Colon (tissue), 2 donors: ENCODE results near the gene RFTN1.

Experiments
- FAIRE-seq: peaks from 2 replicates; lab custom pipeline; 2012; peaks lifted over from hg19 to GRCh38; lab: Jason Lieb, UNC
- donor health status: control.
- donor health status: control.

Gene RFTN1

DNA sequence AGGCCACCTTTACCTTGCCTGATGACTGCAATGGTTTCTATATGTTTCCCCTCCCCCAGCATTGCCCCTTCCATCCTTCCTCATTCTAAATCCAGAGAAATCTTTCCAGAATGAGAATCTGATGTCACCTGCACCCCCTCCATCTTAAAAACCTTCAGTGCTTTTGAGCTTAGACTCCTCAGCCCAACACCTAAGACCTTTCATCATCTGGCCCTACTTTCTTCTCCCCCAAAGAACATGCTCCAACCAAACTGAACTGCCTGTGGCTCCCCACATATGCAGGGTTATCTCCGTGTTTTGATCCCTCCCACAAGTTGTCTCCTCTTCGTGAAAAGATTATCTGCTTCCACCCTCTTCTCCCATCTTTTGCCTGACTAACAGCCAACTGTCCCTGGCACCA, 27.3 kb downstream of the RFTN1 start:
- no peak for FAIRE-seq

GRCh38 chr3:16485395-16485992, 28.0 kb downstream of the RFTN1 start:
- no peak for FAIRE-seq

- no peak for FAIRE-seq
Measured at GRCh38 chr3:16484984-16485383, 28.5 kb downstream of the RFTN1 start.

DNA sequence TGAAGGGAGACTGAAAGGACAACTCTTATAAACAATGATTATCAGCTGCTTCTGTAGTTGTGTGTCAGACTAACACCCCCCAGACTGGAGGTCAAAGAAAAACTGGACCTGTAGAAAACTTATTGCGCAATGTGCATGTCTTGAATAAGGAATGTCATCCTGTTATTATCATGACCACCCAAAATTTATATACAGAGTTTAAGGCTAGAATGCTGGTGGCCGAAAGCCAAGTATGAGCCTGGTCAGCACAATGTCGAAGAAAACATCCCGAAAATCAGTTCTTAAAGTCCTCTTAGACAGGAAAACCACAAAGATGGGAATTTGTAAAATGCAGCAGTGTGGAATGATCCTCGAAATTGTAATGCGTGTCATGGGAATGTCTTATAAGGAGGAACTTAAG, 29.3 kb downstream of the RFTN1 start:
- FAIRE-seq: no peak

DNA sequence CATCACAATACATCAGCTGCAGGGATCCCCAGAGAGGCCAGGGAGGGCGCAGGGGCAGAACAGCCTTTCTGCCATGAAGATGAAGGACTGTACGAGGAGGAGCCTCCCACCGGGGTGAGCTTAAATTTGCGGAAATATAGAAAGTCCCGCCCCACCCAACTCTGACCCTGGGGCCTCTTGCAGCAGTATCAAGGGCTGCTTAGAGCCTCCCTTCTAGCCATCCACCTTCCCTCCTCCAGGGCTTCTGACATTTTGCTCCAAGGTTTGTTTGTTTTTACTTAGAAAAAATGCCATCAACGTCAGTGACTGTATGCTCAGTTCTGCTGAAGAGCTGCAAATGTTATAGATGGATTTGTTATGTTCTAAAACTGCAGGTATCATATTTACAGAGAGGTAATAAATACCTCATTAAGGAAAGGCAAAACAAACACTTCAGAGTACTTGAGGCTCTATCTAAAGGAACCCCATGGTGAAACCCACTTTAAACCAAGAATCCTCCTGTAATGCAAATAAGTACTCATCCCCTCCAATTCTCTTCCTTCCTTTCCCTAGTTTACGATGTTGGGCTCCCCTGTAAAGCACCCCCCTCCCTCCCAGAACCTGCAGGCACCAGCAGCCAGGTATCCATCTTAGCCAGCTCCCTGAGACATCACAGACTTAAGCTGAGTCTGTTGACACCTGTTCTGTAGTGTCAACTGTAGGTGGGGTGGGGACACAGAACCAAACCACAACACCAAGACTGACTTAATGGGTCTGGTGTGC, 30.5 kb downstream of the RFTN1 start:
- FAIRE-seq: no peak

GRCh38 chr3:16482194-16482769, 31.2 kb downstream of the RFTN1 start:
- FAIRE-seq: no peak

DNA sequence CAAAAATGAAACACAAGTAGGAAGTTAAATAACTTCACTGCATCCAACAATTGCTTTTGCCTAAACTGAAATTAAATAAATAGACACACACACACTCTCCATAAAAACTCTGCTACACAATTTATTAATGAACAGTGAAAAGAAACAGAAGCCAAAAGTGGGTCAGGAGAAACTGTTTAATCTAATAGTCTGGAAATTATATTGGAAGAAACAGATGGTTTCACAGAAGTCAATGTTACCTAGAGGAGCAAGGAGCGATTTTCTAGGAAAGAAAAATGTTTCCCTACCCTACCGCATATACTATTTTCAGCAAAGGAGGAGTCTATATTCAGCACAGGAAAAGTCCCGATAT, 32.0 kb downstream of the RFTN1 start:
- FAIRE-seq: no peak

GRCh38 chr3:16480861-16481545, 32.5 kb downstream of the RFTN1 start:
- no peak for FAIRE-seq

DNA sequence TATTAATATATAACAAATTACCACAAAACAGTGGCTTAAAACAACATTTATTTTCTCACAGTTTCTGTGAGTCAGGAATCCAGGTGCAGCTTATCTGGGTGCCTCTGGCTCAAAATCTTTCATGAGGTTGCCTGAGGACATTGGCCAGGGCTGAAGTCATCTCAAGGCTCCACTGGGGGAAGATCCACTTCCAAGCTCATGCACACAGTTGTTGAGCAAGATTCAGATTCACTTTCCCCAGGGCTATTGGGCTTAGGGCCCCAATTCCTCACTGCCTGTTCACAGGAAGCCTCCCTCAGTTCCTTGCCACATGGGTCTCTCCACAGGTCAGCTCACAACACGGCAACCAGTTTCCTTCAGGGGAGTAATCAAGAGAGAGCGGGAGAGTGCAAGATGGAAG, 35.0 kb downstream of the RFTN1 start:
- no peak for FAIRE-seq

- FAIRE-seq: no peak
Measured at GRCh38 chr3:16477521-16477920, 36.0 kb downstream of the RFTN1 start.

DNA sequence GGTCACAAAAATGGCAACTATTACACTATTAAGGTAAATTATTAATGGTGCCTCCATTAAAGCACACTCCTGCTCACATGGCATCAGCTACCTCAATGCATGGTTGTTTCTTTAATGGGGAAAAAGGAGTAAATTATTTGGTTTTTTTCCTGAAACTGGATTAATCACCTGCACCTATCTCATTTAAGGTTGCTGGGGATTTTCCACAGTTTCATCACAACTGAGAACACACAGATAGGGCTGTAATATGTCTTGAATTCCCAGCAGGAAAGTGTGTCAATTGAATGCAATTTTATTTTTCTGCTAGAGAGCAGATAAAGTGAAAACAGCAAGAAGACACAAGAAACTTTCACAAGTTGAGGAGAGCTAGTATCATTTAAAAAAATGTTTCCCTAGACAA, 36.4 kb downstream of the RFTN1 start:
- no peak for FAIRE-seq

- no peak for FAIRE-seq
Measured at GRCh38 chr3:16476636-16477035, 36.9 kb downstream of the RFTN1 start.

GRCh38 chr3:16475766-16476165, 37.7 kb downstream of the RFTN1 start:
- FAIRE-seq: no peak

- no peak for FAIRE-seq
Measured at GRCh38 chr3:16474920-16475319, 38.6 kb downstream of the RFTN1 start.

- no peak for FAIRE-seq
Measured at GRCh38 chr3:16474216-16474615, 39.3 kb downstream of the RFTN1 start.

DNA sequence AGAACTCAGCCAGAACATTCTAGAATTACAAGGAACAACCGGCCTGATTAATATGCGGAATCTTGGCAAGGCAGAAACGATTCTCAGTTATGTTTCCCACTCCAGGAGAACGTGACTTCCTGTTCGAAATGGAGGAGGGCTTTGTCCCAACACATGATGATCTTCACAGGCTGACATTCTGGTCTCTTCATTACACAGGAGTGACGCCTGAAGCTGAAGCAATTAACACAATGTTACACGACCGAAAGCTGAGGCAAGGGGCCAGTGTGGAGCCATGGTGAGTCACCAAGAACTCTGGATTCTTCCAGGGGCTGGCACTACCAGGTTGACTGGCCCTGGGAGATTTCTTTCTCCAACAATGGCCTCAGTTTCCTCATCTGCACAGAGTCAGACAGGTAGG, 40.9 kb downstream of the RFTN1 start:
- no peak for FAIRE-seq

DNA sequence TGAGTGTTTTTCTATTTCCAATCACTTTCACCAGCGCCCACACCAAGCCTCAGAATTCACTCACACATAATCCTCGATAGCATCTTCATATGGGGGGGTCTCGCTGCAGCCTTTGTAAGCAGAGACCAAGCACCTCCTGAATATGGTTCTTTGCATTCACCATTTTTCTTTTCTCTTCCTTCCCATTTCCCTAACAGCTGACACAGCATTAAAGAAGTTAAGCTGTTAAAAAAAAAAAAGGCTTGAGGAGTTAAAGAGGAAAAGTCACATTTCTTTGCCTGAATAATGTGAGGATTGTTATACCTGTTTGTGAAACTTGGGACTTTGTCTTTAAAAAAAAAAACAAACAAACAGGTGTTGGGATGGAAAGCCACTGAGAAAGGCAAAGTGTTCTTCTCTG, 41.6 kb downstream of the RFTN1 start:
- no peak for FAIRE-seq

DNA sequence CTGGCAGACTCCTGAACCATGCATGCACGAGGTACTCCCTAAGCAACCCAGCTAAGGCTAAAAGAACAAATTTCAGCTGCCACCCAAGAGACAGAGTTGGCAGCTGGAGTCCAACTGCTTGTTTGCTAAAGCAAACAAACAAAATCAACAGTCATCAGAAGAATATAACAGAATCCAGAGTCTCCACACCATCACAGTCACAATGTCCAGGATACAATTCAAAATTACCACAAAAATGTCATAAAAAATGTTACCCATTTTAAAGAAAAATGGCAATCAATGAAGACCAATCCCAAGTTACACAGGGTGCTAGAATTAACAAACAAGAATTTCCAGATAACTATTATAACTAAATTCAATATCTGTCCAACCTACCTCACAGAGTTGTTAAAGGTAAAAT, 42.9 kb downstream of the RFTN1 start:
- no peak for FAIRE-seq

DNA sequence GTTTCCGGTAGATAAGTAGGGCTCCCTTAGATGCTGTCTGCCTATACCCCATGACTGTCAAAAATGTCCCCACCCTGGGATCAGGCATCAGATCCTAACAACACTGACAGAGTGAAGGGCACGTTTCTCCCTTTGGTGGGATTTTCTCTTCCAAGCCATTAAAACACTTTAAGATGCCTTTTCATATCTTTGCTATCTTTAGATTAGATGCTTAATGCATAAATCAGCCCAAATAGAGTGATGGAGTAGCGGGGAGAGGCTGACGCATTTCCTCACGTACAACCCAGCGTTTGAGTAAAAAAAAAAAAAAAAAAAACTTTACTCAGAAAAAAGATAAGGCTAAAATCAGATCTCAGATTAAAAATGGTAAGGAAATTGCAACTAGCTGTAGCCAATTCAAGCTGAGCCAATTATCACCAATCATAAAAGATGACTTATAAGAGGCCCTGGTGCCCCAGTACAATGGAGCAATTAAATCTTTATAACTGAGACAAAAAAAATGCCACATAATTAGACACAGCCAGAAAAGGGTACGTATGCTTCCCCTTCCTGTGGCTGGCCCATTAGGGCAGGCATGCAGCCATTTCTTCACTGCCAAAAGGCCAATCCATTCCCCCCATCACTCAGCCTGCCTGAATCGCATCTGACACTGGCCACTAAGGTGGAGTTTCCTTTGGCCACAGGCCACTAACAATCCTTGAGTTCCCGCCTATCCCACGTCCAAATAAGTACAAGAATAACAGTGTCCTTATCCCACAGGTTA, 45.0 kb downstream of the RFTN1 start:
- FAIRE-seq: no peak

DNA sequence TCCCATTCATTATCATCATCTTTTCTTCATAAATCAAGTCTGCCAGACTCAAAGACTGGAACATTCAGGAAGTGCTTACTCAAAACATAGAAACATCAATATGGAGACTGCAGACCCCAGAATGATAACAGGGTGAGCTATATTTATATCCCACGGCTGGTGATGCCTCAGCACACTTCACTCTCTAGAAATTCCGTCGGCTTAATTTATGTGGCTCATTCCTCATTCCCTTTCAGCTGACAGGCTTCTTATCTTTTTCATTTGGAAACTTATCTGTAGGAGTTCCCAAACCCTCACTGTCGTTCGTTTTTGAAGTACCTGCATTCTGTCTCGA, 45.5 kb downstream of the RFTN1 start:
- no peak for FAIRE-seq

DNA sequence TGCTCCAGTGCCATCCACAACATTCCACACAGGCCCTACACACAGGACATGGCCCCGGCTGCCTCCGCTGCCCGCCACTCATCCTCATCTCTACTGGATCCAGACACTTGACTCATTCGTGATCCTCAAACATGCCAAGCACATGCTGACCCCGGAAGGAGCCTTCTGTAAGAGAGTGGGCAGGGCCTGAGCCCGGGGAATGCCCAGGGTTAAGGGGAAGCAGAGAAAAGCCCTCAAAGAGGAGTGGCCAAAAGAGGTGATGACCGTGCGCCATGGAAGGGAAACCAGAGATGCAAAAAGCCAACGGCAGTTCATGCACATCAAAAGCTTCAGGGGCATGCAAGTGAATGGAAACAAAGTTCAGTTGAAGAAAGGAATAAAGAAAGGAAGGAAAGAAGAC, 46.1 kb downstream of the RFTN1 start:
- no peak for FAIRE-seq

DNA sequence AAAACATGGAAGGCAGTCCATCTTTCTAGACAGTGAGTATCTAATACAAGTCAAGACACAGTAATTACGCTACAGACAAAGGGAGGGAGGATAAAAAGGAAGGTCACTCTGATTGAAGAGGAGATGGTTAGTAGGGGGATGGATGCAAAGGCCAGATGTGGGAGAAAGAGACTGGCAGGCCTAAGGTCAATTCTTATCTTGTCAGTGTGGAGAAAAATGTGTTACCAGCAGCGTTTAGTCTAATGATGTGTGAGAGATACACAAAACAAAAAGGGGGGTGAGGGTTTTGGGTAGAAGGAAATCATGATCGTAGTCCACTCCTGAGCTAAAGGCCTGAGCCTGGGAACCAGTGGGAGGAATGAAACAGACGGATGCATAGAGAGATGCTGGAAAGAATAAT, 46.7 kb downstream of the RFTN1 start:
- no peak for FAIRE-seq
